Measurements from ENCODE around the gene MFRP. TPM values are rescaled to one million over a fixed set of nuclear protein-coding genes. Genes with fewer than 3 reads are reported as not detected.
A peak's percentile ranks its signal among the peaks of the same experiment; 100 is the strongest.

The MFRP gene
- total and polyA plus RNA-seq, 9 of the 15 experiments (the other 6 are each of a cell fraction or from before 2014, with no cell fraction given), result not detected

DNA sequence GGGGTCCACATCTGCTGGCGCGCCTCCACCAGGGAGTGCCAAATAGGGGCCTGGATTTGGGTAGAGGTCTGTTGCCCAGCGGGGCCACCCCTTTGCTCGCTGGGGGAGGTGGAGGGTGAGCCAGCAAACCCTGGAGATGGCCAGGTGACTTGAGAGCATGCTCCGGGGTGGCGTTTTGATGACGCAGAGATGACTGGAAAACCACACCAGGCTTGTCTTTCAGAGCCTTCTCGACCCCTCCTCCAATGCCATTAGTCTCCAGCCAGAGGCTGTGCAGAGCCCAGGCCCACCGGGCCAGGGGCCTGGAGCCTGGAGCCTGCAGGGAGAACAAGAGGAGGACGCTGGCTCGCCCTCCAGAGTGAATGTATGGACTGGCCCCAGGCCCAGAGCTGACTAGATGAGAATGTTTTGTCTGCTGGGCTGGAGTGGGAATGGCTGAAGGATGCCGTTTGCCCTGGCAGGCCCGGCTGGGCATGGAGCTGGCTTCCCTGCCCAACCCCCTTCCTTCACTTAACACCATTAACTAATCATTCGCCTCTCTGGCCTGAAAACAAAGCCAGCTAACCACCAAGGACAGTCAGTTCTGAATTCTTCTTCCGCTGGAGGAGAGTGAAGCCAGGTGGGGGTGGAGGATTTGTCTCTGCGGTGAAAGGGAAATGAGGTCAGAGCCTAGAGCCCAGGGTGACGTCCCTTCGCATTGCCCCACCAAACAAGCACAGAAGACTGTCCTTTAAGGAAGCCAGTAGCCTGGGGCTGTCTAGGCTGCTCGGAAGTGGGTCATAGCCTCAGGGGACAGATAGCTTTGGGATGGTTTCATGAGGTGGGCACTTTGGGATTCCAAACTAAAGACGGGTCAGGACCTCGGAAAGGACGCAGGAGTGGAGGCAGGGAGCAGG, 28.0 kb downstream of the MFRP start (continued):
- TF ChIP-seq, protein P1, sequence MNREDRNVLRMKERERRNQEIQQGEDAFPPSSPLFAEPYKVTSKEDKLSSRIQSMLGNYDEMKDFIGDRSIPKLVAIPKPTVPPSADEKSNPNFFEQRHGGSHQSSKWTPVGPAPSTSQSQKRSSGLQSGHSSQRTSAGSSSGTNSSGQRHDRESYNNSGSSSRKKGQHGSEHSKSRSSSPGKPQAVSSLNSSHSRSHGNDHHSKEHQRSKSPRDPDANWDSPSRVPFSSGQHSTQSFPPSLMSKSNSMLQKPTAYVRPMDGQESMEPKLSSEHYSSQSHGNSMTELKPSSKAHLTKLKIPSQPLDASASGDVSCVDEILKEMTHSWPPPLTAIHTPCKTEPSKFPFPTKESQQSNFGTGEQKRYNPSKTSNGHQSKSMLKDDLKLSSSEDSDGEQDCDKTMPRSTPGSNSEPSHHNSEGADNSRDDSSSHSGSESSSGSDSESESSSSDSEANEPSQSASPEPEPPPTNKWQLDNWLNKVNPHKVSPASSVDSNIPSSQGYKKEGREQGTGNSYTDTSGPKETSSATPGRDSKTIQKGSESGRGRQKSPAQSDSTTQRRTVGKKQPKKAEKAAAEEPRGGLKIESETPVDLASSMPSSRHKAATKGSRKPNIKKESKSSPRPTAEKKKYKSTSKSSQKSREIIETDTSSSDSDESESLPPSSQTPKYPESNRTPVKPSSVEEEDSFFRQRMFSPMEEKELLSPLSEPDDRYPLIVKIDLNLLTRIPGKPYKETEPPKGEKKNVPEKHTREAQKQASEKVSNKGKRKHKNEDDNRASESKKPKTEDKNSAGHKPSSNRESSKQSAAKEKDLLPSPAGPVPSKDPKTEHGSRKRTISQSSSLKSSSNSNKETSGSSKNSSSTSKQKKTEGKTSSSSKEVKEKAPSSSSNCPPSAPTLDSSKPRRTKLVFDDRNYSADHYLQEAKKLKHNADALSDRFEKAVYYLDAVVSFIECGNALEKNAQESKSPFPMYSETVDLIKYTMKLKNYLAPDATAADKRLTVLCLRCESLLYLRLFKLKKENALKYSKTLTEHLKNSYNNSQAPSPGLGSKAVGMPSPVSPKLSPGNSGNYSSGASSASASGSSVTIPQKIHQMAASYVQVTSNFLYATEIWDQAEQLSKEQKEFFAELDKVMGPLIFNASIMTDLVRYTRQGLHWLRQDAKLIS (CRISPR knock-in tag; IDR thresholded peaks at IDR 0.05), result no peak
- TF ChIP-seq BRF2 (IDR thresholded peaks at IDR 0.05; ENCODE audit: borderline replicate concordance, insufficient read depth, insufficient read length), result no peak
- TF ChIP-seq, protein P2, sequence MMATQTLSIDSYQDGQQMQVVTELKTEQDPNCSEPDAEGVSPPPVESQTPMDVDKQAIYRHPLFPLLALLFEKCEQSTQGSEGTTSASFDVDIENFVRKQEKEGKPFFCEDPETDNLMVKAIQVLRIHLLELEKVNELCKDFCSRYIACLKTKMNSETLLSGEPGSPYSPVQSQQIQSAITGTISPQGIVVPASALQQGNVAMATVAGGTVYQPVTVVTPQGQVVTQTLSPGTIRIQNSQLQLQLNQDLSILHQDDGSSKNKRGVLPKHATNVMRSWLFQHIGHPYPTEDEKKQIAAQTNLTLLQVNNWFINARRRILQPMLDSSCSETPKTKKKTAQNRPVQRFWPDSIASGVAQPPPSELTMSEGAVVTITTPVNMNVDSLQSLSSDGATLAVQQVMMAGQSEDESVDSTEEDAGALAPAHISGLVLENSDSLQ (IDR thresholded peaks at IDR 0.05), result no peak
- TF ChIP-seq ZNF551 (CRISPR knock-in tag; IDR thresholded peaks at IDR 0.05), result no peak
- peak; percentile 48 for TF ChIP-seq SMAD4 (CRISPR knock-in tag; conservative IDR thresholded peaks at IDR 0.05)
- TF ChIP-seq FOXK2 (conservative IDR thresholded peaks at IDR 0.05 in 1 of 2, IDR thresholded peaks at IDR 0.05 in 1 of 2; ENCODE audit: low read depth in 2 of 2), result 0 out of 4 replicates have a peak, but pooled peaks of 1 of the 2 experiments have one; percentile 33
- TF ChIP-seq, protein P3, sequence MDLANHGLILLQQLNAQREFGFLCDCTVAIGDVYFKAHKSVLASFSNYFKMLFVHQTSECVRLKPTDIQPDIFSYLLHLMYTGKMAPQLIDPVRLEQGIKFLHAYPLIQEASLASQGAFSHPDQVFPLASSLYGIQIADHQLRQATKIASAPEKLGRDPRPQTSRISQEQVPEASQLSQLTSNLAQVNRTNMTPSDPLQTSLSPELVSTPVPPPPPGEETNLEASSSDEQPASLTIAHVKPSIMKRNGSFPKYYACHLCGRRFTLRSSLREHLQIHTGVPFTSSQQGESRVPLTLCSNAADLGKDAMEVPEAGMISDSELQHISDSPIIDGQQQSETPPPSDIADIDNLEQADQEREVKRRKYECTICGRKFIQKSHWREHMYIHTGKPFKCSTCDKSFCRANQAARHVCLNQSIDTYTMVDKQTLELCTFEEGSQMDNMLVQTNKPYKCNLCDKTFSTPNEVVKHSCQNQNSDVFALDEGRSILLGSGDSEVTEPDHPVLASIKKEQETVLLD (IDR thresholded peaks at IDR 0.05), result no peak
- no peak for TF ChIP-seq SNIP1 (IDR thresholded peaks at IDR 0.05; ENCODE audit: low read depth)
- TF ChIP-seq, protein P4, sequence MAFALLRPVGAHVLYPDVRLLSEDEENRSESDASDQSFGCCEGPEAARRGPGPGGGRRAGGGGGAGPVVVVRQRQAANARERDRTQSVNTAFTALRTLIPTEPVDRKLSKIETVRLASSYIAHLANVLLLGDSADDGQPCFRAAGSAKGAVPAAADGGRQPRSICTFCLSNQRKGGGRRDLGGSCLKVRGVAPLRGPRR (CRISPR knock-in tag; IDR thresholded peaks at IDR 0.05), result no peak
- no peak for TF ChIP-seq ZNF354B (CRISPR knock-in tag; IDR thresholded peaks at IDR 0.05)
- no peak for TF ChIP-seq RAD51 (IDR thresholded peaks at IDR 0.05; ENCODE audit: borderline replicate concordance, low read depth)

Data from K562 (cell line).